ENCODE measurements around the gene TRIM45. TPM values are rescaled to one million over a fixed set of nuclear protein-coding genes. Genes with fewer than 3 reads are reported as not detected.
"Not testable (repeated sequence)": the region's sequence is repeated elsewhere in the genome, so short reads cannot be mapped to it uniquely, and the experiment has no call there.

The TRIM45 gene
- total and polyA plus RNA-seq, 8 donors, result 2.4 to 30.1 (median 5.5) TPM

DNA sequence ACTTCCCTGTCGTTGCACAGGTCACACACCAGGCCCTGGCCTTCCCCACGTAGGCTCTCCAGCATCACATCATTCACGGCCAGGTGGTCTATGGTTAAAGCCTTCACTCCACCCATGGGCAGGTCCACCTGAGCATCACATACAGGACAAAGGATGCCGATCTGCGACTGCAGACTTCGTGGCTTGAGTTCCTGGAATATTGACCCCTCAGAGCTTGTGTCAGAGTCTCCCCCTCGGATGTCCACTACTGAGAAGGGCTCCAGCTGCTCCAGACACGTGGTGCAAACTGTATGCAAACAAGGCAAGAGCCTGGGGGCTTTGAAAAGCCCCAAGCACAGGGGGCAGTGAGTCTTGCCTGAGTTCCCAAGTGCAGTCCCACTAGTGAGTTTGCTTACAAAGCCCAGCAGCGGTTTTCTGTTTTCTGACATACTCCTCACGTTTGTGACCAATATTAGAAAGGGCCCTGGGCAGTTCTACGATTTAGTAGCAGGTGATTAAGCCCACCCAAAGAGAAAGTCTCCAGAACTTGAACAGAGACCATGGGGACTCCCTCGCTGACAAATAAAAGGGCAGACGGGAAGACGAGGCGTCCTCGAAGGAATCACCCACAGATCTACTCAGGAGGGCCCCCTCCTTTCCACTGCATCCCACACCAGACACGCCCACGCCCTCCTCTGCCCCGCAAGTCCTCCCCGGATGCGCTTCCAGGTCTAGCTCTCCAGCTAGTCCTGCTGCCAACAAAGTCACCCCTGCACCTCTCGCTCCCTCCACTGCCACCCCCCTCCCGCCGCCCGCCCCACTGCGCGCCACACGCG lies 568 bp downstream of the TRIM45 start:
- ATAC-seq (peak; percentile 35 to 43 (median 42)), FAIRE-seq (no peak), DNase-seq (peak in 1 of 6 donors; percentile 18)
- no peaks in the 10 kb centered on the region for H3K27me3 ChIP-seq
- peaks cover 4 to 15% (median 10%) of the 10 kb centered on the region in 3 donors for H3K4me1 ChIP-seq
- intact Hi-C loops (cut with DNase I), result loop anchor here in 2 of 3 donors (10.0 kb wide), 2 partner anchors 46 to 56 kb away; partner anchors contain the start of gene TTF2 (in 1 of the 2)
- WGBS, 2 donors, result 8 to 16% methylated on average over 21 to 29 of the region's 29 CpGs
- no peaks in the 10 kb centered on the region for H3K9me3 ChIP-seq
- H3K27ac ChIP-seq, result peak overlapping the region; percentile 86 to 96 (median 91)
- no peaks in the 10 kb centered on the region for H3K36me3 ChIP-seq
- no peak for TF ChIP-seq CTCF (IDR thresholded peaks at IDR 0.05)
- peak overlapping the region; percentile 46 to 62 (median 57) for H3K4me3 ChIP-seq

- H3K36me3 ChIP-seq; H3K27me3 ChIP-seq; H3K27ac ChIP-seq; ATAC-seq; H3K4me3 ChIP-seq; FAIRE-seq; H3K9me3 ChIP-seq; intact Hi-C loops (cut with DNase I); DNase-seq: not testable (repeated sequence)
- 97 to 98% methylated on average over 10 of the region's 10 CpGs for WGBS, 2 donors
- H3K4me1 ChIP-seq, result peaks cover 4 to 15% (median 10%) of the 10 kb centered on the region in 3 donors
Observed at GRCh38 chr1:117119144-117119543, 2.4 kb downstream of the TRIM45 start.

GRCh38 chr1:117118137-117118536 lies 3.4 kb downstream of the TRIM45 start:
- ATAC-seq (no peak), FAIRE-seq (no peak), DNase-seq (peak in 1 of 6 donors; percentile 37)
- Histone ChIP-seq H3K9me3 (no peaks in the 10 kb centered on the region), H3K36me3 (peaks cover 0 to 16% (median 0%) of the 10 kb centered on the region in 3 donors), H3K27me3 (no peaks in the 10 kb centered on the region), H3K4me1 (peaks cover 4 to 15% (median 10%) of the 10 kb centered on the region in 3 donors), H3K27ac (no peak overlapping the region), H3K4me3 (no peak overlapping the region)
- intact Hi-C loops (cut with DNase I), result no loop called here
- WGBS, 2 donors, result 45 to 69% methylated on average over 12 of the region's 12 CpGs
- no peak for TF ChIP-seq CTCF (IDR thresholded peaks at IDR 0.05)

DNA sequence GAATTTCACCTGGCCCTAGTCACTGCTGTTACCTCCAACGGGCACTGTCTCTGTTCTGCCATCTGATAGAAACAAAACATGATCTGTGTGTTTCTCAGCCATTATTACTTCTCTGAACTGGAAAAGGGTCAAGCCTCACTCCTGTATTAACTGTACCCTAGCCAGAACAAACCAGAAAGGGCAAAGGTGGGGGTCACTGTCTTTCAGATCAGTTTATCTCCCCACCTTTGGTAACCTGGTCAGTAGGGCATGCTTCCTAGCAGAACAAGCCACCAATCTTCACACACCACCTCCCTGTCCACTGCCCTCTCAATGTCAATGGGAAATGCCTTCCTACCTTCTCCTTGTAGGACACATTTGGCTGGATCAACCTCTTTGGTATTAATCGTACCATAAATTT lies 3.9 kb downstream of the TRIM45 start:
- Histone ChIP-seq H3K27me3 (no peaks in the 10 kb centered on the region), H3K4me3 (no peak overlapping the region), H3K27ac (no peak overlapping the region), H3K4me1 (peaks cover 4 to 15% (median 10%) of the 10 kb centered on the region in 3 donors), H3K36me3 (peaks cover 0 to 20% (median 0%) of the 10 kb centered on the region in 3 donors), H3K9me3 (no peaks in the 10 kb centered on the region)
- ATAC-seq (no peak), DNase-seq (no peak), FAIRE-seq (no peak)
- intact Hi-C loops (cut with DNase I), result no loop called here
- 39 to 61% methylated on average over 2 of the region's 2 CpGs for WGBS, 2 donors
- TF ChIP-seq CTCF (IDR thresholded peaks at IDR 0.05), result no peak

DNA sequence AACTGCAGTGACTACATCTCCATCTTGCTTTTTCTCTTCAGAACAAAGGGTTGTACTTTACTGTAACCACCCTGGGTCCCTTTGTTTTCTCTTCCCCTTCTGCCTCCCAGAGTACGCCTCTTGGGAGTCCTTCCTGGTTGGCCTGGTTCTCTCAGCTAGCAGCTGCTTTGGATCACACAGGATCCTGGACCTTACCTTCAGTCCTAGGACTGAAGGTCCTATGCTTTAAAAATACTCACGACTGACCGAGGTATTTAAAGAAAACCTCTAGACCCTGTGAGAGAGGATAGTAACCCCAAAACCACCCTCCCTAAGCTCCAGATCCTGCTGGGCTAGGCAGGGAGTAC lies 4.8 kb downstream of the TRIM45 start:
- 33 to 37% methylated on average over 3 of the region's 3 CpGs for WGBS, 2 donors
- H3K36me3 ChIP-seq, result peaks cover 0 to 30% (median 0%) of the 10 kb centered on the region in 3 donors
- DNase-seq (peak in 4 of 6 donors; percentile 52 to 79 (median 56)), ATAC-seq (peak; percentile 31 to 60 (median 45)), FAIRE-seq (no peak)
- no peaks in the 10 kb centered on the region for H3K27me3 ChIP-seq
- intact Hi-C loops (cut with DNase I), result no loop called here
- H3K4me1 ChIP-seq, result peaks cover 4 to 12% (median 10%) of the 10 kb centered on the region in 3 donors
- H3K9me3 ChIP-seq, result no peaks in the 10 kb centered on the region
- no peak for TF ChIP-seq CTCF (IDR thresholded peaks at IDR 0.05)
- H3K27ac ChIP-seq, result peak overlapping the region in 3 of 4 donors; percentile 42 to 51 (median 42)
- peak overlapping the region in 1 of 4 donors; percentile 13 for H3K4me3 ChIP-seq
